ENCODE results near the gene SPATA20.

Gene SPATA20

GRCh38 chr17:50505591-50506130 is 41.3 kb upstream of the SPATA20 start:
- no peak for DNase-seq (ENCODE audit: extremely low spot score)
- TF ChIP-seq CTCF (IDR thresholded peaks at IDR 0.05; ENCODE audit: control extremely low read depth, extremely low read depth, low read depth, missing control alignments): no peak
- CTCF ChIA-PET: interaction anchor here (1.6 to 2.4 kb wide), 3 partner anchors 12 to 38 kb away, joined by 3 to 6 read pairs (median 4); no protein-coding TSS in a partner anchor
- POLR2A ChIA-PET: no interaction called here

- POLR2A ChIA-PET: no interaction called here
- CTCF ChIA-PET: interaction anchor here (1.3 to 2.4 kb wide), 5 partner anchors 13 to 189 kb away, joined by 3 to 6 read pairs (median 4); no protein-coding TSS in a partner anchor
- TF ChIP-seq CTCF (IDR thresholded peaks at IDR 0.05; ENCODE audit: control extremely low read depth, extremely low read depth, low read depth, missing control alignments): no peak
- DNase-seq (ENCODE audit: extremely low spot score): no peak
Observed at GRCh38 chr17:50506298-50506697, 40.7 kb upstream of the SPATA20 start.

GRCh38 chr17:50507871-50508572 is 39.0 kb upstream of the SPATA20 start, which contains the start of gene MYCBPAP:
Gene MYCBPAP, plus strand, starts transcription at chr17:50508439. Its CDS starts 236 bp downstream, at chr17:50508675.
- peak; percentile 38 for TF ChIP-seq CTCF (IDR thresholded peaks at IDR 0.05; ENCODE audit: control extremely low read depth, extremely low read depth, low read depth, missing control alignments)
- CTCF ChIA-PET: interaction anchor here (1.2 kb wide), 1 partner anchor 11 kb away, joined by 3 read pairs; no protein-coding TSS in a partner anchor
- POLR2A ChIA-PET: no interaction called here
- DNase-seq (ENCODE audit: extremely low spot score): peak; percentile 87

GRCh38 chr17:50508573-50509460 is 38.2 kb upstream of the SPATA20 start:
- TF ChIP-seq CTCF (IDR thresholded peaks at IDR 0.05; ENCODE audit: control extremely low read depth, extremely low read depth, low read depth, missing control alignments): no peak
- DNase-seq (ENCODE audit: extremely low spot score): no peak
- CTCF ChIA-PET: interaction anchor here (1.0 to 1.5 kb wide), 5 partner anchors 8 to 33 kb away, joined by 3 to 6 read pairs (median 3); no protein-coding TSS in a partner anchor
- POLR2A ChIA-PET: no interaction called here

- CTCF ChIA-PET: interaction anchor here (0.8 to 1.8 kb wide), 7 partner anchors 9 to 114 kb away, joined by 3 to 7 read pairs (median 3); partner anchors contain the start of gene LRRC59
- DNase-seq (ENCODE audit: extremely low spot score): peak; percentile 87
- POLR2A ChIA-PET: interaction anchor here (0.5 kb wide), 1 partner anchor 14 kb away, joined by 6 read pairs; no protein-coding TSS in a partner anchor
- no peak for TF ChIP-seq CTCF (IDR thresholded peaks at IDR 0.05; ENCODE audit: control extremely low read depth, extremely low read depth, low read depth, missing control alignments)
Observed at GRCh38 chr17:50511058-50511457, 35.9 kb upstream of the SPATA20 start.

- ChIA-PET POLR2A (no interaction called here), CTCF (no interaction called here)
- no peak for TF ChIP-seq CTCF (IDR thresholded peaks at IDR 0.05; ENCODE audit: control extremely low read depth, extremely low read depth, low read depth, missing control alignments)
- no peak for DNase-seq (ENCODE audit: extremely low spot score)
Observed at GRCh38 chr17:50513495-50513894, 33.5 kb upstream of the SPATA20 start.

All from GM10248 (cell line).